ENCODE measurements around the gene WDR55. TPM values are rescaled to one million over a fixed set of nuclear protein-coding genes. Genes with fewer than 3 reads are reported as not detected.
A peak's percentile ranks its signal among the peaks of the same experiment; 100 is the strongest.
"Not testable (repeated sequence)": the region's sequence is repeated elsewhere in the genome, so short reads cannot be mapped to it uniquely, and the experiment has no call there.

The WDR55 gene
- total and polyA plus RNA-seq, 11 donors = 9.6 to 19.3 (median 12.2) TPM

GRCh38 chr5:140707812-140708211, 43.1 kb downstream of the WDR55 start:
- WGBS, 4 donors = 84 to 93% (median 88%) methylated on average over 4 of the region's 4 CpGs
- Histone ChIP-seq H3K4me3 (no peak overlapping the region), H3K36me3 (peaks cover 0 to 50% (median 47%) of the 10 kb centered on the region in 9 donors), H3K27ac (no peak overlapping the region), H3K9me3 (no peaks in the 10 kb centered on the region), H3K4me1 (peaks cover 0 to 12% (median 0%) of the 10 kb centered on the region in 12 donors), H3K27me3 (no peaks in the 10 kb centered on the region)
- no peak for DNase-seq
- TF ChIP-seq POLR2A (IDR thresholded peaks at IDR 0.05) (no peak), CTCF (IDR thresholded peaks at IDR 0.05) (no peak)
- intact Hi-C loops (cut with DNase I) = loop anchor here in 2 of 10 donors (5.0 to 10.0 kb wide), 2 partner anchors 143 to 161 kb away; partner anchors contain the start of genes APBB3 (in 1 of the 2), EIF4EBP3 (in 1 of the 2) and SLC35A4 (in 1 of the 2)
- no peak for ATAC-seq

- not testable (repeated sequence) for DNase-seq, H3K4me3 ChIP-seq, H3K27me3 ChIP-seq, H3K27ac ChIP-seq, H3K9me3 ChIP-seq, ATAC-seq
- intact Hi-C loops (cut with DNase I) = loop anchor here in 2 of 10 donors (5.0 to 10.0 kb wide), 2 partner anchors 144 to 161 kb away; partner anchors contain the start of genes APBB3 (in 1 of the 2), EIF4EBP3 (in 1 of the 2) and SLC35A4 (in 1 of the 2)
- 88 to 93% (median 92%) methylated on average over 9 of the region's 9 CpGs for WGBS, 4 donors
- Histone ChIP-seq H3K36me3 (peaks cover 0 to 40% (median 38%) of the 10 kb centered on the region in 9 donors), H3K4me1 (peaks cover 0 to 12% (median 0%) of the 10 kb centered on the region in 12 donors)
Measured at GRCh38 chr5:140708787-140709186, 44.1 kb downstream of the WDR55 start.

GRCh38 chr5:140710899-140711552, 46.3 kb downstream of the WDR55 start:
- H3K27ac ChIP-seq = peak overlapping the region in 11 of 12 donors; percentile 67 to 95 (median 88)
- H3K4me1 ChIP-seq = peaks cover 0 to 12% (median 0%) of the 10 kb centered on the region in 12 donors
- TF ChIP-seq POLR2A (IDR thresholded peaks at IDR 0.05) = peak in 1 of 2 donors; percentile 44
- TF ChIP-seq CTCF (IDR thresholded peaks at IDR 0.05) = no peak
- 1 to 4% (median 2%) methylated on average over 27 of the region's 27 CpGs for WGBS, 4 donors
- no peaks in the 10 kb centered on the region for H3K9me3 ChIP-seq
- no peaks in the 10 kb centered on the region for H3K27me3 ChIP-seq
- peak overlapping the region; percentile 28 to 72 (median 63) for H3K4me3 ChIP-seq
- intact Hi-C loops (cut with DNase I) = loop anchor here in 3 of 10 donors (5.0 to 10.0 kb wide), 3 partner anchors 339 to 466 kb away; partner anchors contain the start of gene SLC4A9 (in 2 of the 3)
- DNase-seq (peak; percentile 77 to 91 (median 85)), ATAC-seq (peak; percentile 63 to 97 (median 96))
- H3K36me3 ChIP-seq = peaks cover 0 to 18% (median 15%) of the 10 kb centered on the region in 9 donors

- H3K27ac ChIP-seq = peak overlapping the region in 2 of 12 donors; percentile 89 to 92
- no peaks in the 10 kb centered on the region for H3K9me3 ChIP-seq
- no peak for DNase-seq
- H3K4me1 ChIP-seq = peaks cover 0 to 12% (median 0%) of the 10 kb centered on the region in 12 donors
- WGBS, 4 donors = 81 to 94% (median 86%) methylated on average over 1 of the region's 1 CpG
- peaks cover 0 to 11% (median 7%) of the 10 kb centered on the region in 9 donors for H3K36me3 ChIP-seq
- no peak for TF ChIP-seq CTCF (IDR thresholded peaks at IDR 0.05)
- no peak for TF ChIP-seq POLR2A (IDR thresholded peaks at IDR 0.05)
- no peaks in the 10 kb centered on the region for H3K27me3 ChIP-seq
- intact Hi-C loops (cut with DNase I) = loop anchor here in 3 of 10 donors (5.0 to 10.0 kb wide), 3 partner anchors 339 to 467 kb away; partner anchors contain the start of gene SLC4A9 (in 2 of the 3)
- no peak for ATAC-seq
- peak overlapping the region in 4 of 12 donors; percentile 63 to 72 (median 67) for H3K4me3 ChIP-seq
Measured at GRCh38 chr5:140711794-140712193, 47.1 kb downstream of the WDR55 start.
